A673 (cell line): ENCODE results near the gene RBP3. TPM values are rescaled to one million over a fixed set of nuclear protein-coding genes. Genes with fewer than 3 reads are reported as not detected.
A peak's percentile ranks its signal among the peaks of the same experiment; 100 is the strongest.
"Not testable (repeated sequence)": the region's sequence is repeated elsewhere in the genome, so short reads cannot be mapped to it uniquely, and the experiment has no call there.

Experiments
- BruUV-seq: library from RNA; stranded (reverse); fragments of 400-500 nt; replicated peaks from 2 replicates; lab custom pipeline; 2021; lab: Mats Ljungman, UMichigan
- CTCF ChIA-PET: fragments of 300-600 bp; sonication (Branson Sonifier 250); formaldehyde crosslinking; loops from one replicate; lab custom pipeline; 2022; ENCODE audit warnings: antibody characterized with exemption; lab: Charles Lee
- POLR2A ChIA-PET: fragments of 300-600 bp; sonication (Branson Sonifier 250); formaldehyde crosslinking; loops from one replicate; lab custom pipeline; 2022; ENCODE audit warnings: antibody characterized with exemption; ENCODE audit not compliant: low non-redundant PET; lab: Charles Lee
- DNase-seq: peaks from one replicate; pipeline ENCODE4 v3.0.0-alpha.2; 2015; ENCODE audit warnings: low spot score
- H3K27ac ChIP-seq: fragments of 200-600 bp; sonication (generic); 2 replicates; pipeline ENCODE4 v1.5.1; 2016; ENCODE audit warnings: mixed run types, low read depth, mild to moderate bottlenecking, mixed read lengths, antibody characterized with exemption, low read length; ENCODE audit not compliant: poor library complexity, severe bottlenecking
- H3K27me3 ChIP-seq: fragments of 200-600 bp; sonication (generic); replicated peaks from 2 replicates; pipeline ENCODE4 v1.6.1; 2017; ENCODE audit warnings: mixed run types, low read depth, mild to moderate bottlenecking, mixed read lengths, antibody characterized with exemption, low read length; ENCODE audit not compliant: insufficient read depth, poor library complexity
- H3K36me3 ChIP-seq: fragments of 200-600 bp; sonication (generic); 2 replicates; pipeline ENCODE4 v1.6.1; 2016; ENCODE audit warnings: mixed run types, mild to moderate bottlenecking, mixed read lengths, antibody characterized with exemption, low read length; ENCODE audit not compliant: insufficient read depth, poor library complexity, severe bottlenecking
- H3K4me1 ChIP-seq: fragments of 200-600 bp; sonication (generic); 2 replicates; pipeline ENCODE4 v1.6.1; 2017; ENCODE audit warnings: mixed run types, mild to moderate bottlenecking, mixed read lengths, antibody characterized with exemption, low read length; ENCODE audit not compliant: insufficient read depth, poor library complexity, severe bottlenecking
- H3K4me3 ChIP-seq: fragments of 200-600 bp; sonication (generic); 2 replicates; pipeline ENCODE4 v1.5.1; 2016; ENCODE audit warnings: low read depth, mixed run types, mild to moderate bottlenecking, mixed read lengths, low read length; ENCODE audit not compliant: poor library complexity, severe bottlenecking
- H3K9me3 ChIP-seq: fragments of 200-600 bp; sonication (generic); 2 replicates; pipeline ENCODE4 v1.6.1; 2016; ENCODE audit warnings: mixed run types, low read depth, mild to moderate bottlenecking, mixed read lengths, antibody characterized with exemption, low read length; ENCODE audit not compliant: poor library complexity, severe bottlenecking
- CTCF ChIP-seq: fragments of 300-800, 200-600 bp; sonication (generic); conservative IDR thresholded peaks from 2 replicates; pipeline ENCODE4 v1.5.1; 2017; ENCODE audit warnings: low read depth, mild to moderate bottlenecking, antibody characterized with exemption, low read length, moderate library complexity, mixed read lengths
- EZH2 ChIP-seq: fragments of 200-600 bp; sonication (generic); IDR thresholded peaks from 2 replicates; pipeline ENCODE4 v1.6.1; 2017; ENCODE audit warnings: borderline replicate concordance, low read depth, mild to moderate bottlenecking, mixed read lengths, antibody characterized with exemption, low read length; ENCODE audit not compliant: poor library complexity, severe bottlenecking
- intact Hi-C: fragments of 100-400 bp; cut with micrococcal nuclease; formaldehyde crosslinking; loops from one replicate; pipeline ENCODE4 v1.10.0; 2022; ENCODE audit not compliant: unreplicated experiment
- total RNA-seq: library from RNA; stranded (reverse); gene quantifications from 2 replicates; pipeline ENCODE4 v1.2.3, GENCODE V29; 2021

Gene RBP3
- total RNA-seq, 1 experiment from 2014 or later, result not detected

- Histone ChIP-seq H3K27ac (no peak within 1 kb of the TSS), H3K4me3 (peak within 1 kb of the TSS; percentile 68), H3K4me1 (peaks cover 7% of the 10 kb centered on the region), H3K36me3 (no peaks in the 10 kb centered on the region), H3K9me3 (no peaks in the 10 kb centered on the region), H3K27me3 (peaks cover 29% of the 10 kb centered on the region)
- intact Hi-C loops, result no loop called here
- TF ChIP-seq EZH2 (no peak), CTCF (no peak)
- ChIA-PET POLR2A (no interaction called here), CTCF (no interaction called here)
- no TSS peak for BruUV-seq
- DNase-seq, result peak; percentile 69
Measured at GRCh38 chr10:47384148-47384921, 36.2 kb downstream of the RBP3 start, which contains the start of gene ZNF488. ZNF488 (minus strand) TSS chr10:47384293; CDS start chr10:47368829, 15,464 bp downstream.

- H3K9me3 ChIP-seq, POLR2A ChIA-PET, H3K4me1 ChIP-seq, CTCF ChIA-PET, intact Hi-C loops, H3K4me3 ChIP-seq, H3K36me3 ChIP-seq, DNase-seq, BruUV-seq, H3K27ac ChIP-seq: not testable (repeated sequence)
- H3K27me3 ChIP-seq, result peaks cover 45% of the 10 kb centered on the region
Measured at GRCh38 chr10:47386104-47386503, 37.9 kb downstream of the RBP3 start.

- DNase-seq, result no peak
- Histone ChIP-seq H3K4me1 (no peaks in the 10 kb centered on the region), H3K9me3 (no peaks in the 10 kb centered on the region), H3K27ac (no peak overlapping the region), H3K36me3 (no peaks in the 10 kb centered on the region), H3K4me3 (no peak overlapping the region), H3K27me3 (peaks cover 36% of the 10 kb centered on the region)
- BruUV-seq, result no TSS peak
- ChIA-PET POLR2A (no interaction called here), CTCF (no interaction called here)
- no peak for TF ChIP-seq EZH2
- no peak for TF ChIP-seq CTCF
- intact Hi-C loops, result no loop called here
Measured at GRCh38 chr10:47388879-47389278, 40.7 kb downstream of the RBP3 start.
